ENCODE data around the gene TROAP.
A peak's percentile ranks its signal among the peaks of the same experiment; 100 is the strongest.

The TROAP gene

DNA sequence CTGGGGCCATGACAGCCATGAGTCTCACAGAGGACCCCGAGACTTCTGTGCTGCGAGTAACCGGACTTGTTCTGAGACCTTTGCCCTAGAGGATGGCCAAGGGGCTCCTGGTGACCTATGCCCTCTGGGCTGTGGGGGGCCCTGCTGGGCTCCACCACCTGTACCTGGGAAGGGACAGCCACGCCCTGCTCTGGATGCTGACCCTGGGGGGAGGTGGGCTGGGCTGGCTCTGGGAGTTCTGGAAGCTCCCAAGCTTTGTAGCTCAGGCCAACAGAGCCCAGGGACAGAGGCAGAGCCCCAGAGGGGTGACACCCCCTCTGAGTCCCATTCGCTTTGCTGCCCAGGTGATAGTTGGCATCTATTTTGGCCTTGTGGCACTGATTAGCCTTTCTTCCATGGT is 25.7 kb downstream of the TROAP start:
- peak overlapping the region in 1 of 2 donors; percentile 52 for H3K4me3 ChIP-seq (ENCODE audit: low read depth in 1 of 2, low read length in 2 of 2)
- no peaks in the 10 kb centered on the region for H3K36me3 ChIP-seq (ENCODE audit: control insufficient read depth in 1 of 2, insufficient read depth in 2 of 2, low read length in 2 of 2)
- no peaks in the 10 kb centered on the region for H3K9me3 ChIP-seq (ENCODE audit: control insufficient read depth in 1 of 2, low read length in 2 of 2)
- H3K27ac ChIP-seq (ENCODE audit: low read length): no peak overlapping the region
- peaks cover 53% of the 10 kb centered on the region for H3K27me3 ChIP-seq (ENCODE audit: low read depth, low read length)
- H3K4me1 ChIP-seq (ENCODE audit: control insufficient read depth in 1 of 2, insufficient read depth in 2 of 2, low read length in 2 of 2): peaks cover 13 to 35% of the 10 kb centered on the region in 2 donors

GRCh38 chr12:49349266-49349665 is 26.2 kb downstream of the TROAP start:
- no peaks in the 10 kb centered on the region for H3K9me3 ChIP-seq (ENCODE audit: control insufficient read depth in 1 of 2, low read length in 2 of 2)
- no peaks in the 10 kb centered on the region for H3K36me3 ChIP-seq (ENCODE audit: control insufficient read depth in 1 of 2, insufficient read depth in 2 of 2, low read length in 2 of 2)
- H3K4me3 ChIP-seq (ENCODE audit: low read depth in 1 of 2, low read length in 2 of 2): peak overlapping the region in 1 of 2 donors; percentile 31
- H3K27ac ChIP-seq (ENCODE audit: low read length): no peak overlapping the region
- peaks cover 51% of the 10 kb centered on the region for H3K27me3 ChIP-seq (ENCODE audit: low read depth, low read length)
- H3K4me1 ChIP-seq (ENCODE audit: control insufficient read depth in 1 of 2, insufficient read depth in 2 of 2, low read length in 2 of 2): peaks cover 11 to 34% of the 10 kb centered on the region in 2 donors

DNA sequence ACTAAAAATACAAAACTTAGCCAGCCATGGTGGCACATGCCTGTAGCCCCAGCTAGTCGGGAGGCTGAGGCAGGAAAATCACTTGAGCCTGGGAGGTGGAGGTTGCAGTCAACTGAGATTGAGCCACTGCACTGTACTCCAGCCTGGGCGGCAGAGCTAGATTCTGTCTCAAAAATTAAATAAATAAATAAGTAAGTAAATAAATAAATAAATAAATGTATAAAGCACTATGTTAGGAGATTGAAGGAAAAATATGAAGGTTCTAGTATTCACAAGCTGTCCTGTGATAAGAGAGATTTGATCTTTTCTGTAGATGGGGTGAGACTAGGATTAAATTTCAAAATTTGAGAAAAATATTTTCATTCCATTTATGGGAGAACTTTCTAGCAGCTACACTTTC is 29.3 kb downstream of the TROAP start:
- H3K27ac ChIP-seq (ENCODE audit: low read length): no peak overlapping the region
- H3K9me3 ChIP-seq (ENCODE audit: control insufficient read depth in 1 of 2, low read length in 2 of 2): no peaks in the 10 kb centered on the region
- no peak overlapping the region for H3K4me3 ChIP-seq (ENCODE audit: low read depth in 1 of 2, low read length in 2 of 2)
- no peaks in the 10 kb centered on the region for H3K36me3 ChIP-seq (ENCODE audit: control insufficient read depth in 1 of 2, insufficient read depth in 2 of 2, low read length in 2 of 2)
- H3K4me1 ChIP-seq (ENCODE audit: control insufficient read depth in 1 of 2, insufficient read depth in 2 of 2, low read length in 2 of 2): peaks cover 2 to 9% of the 10 kb centered on the region in 2 donors
- H3K27me3 ChIP-seq (ENCODE audit: low read depth, low read length): peaks cover 25% of the 10 kb centered on the region

GRCh38 chr12:49355913-49356312 is 32.9 kb downstream of the TROAP start:
- H3K9me3 ChIP-seq (ENCODE audit: control insufficient read depth in 1 of 2, low read length in 2 of 2): no peaks in the 10 kb centered on the region
- no peak overlapping the region for H3K4me3 ChIP-seq (ENCODE audit: low read depth in 1 of 2, low read length in 2 of 2)
- H3K4me1 ChIP-seq (ENCODE audit: control insufficient read depth in 1 of 2, insufficient read depth in 2 of 2, low read length in 2 of 2): no peaks in the 10 kb centered on the region
- no peak overlapping the region for H3K27ac ChIP-seq (ENCODE audit: low read length)
- no peaks in the 10 kb centered on the region for H3K36me3 ChIP-seq (ENCODE audit: control insufficient read depth in 1 of 2, insufficient read depth in 2 of 2, low read length in 2 of 2)
- H3K27me3 ChIP-seq (ENCODE audit: low read depth, low read length): no peaks in the 10 kb centered on the region

DNA sequence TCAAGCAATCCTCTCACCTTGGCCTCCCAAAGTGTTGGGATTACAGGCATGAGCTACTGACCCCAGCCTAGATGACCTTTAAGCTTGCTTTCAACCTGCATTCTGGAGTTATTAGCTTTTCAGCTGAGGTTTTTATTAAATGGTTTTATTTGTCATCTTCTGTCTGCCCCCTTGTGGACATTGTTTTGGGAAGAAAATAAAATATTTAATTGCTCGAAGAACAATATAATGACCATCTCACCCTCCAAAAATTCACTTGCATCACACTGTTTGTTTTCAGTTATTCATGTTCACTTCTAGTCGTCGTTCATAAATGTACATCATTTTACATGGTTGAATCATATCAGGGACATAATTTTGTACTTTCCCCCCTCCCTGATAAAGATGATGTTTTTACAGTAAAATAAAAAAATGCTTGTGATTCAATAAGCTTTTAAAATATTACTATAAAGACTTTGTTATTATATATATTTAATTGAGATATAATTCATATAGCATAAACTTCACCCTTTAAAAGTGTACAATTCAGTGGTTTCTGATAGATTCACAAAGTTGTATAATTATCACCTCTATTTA is 34.1 kb downstream of the TROAP start:
- no peaks in the 10 kb centered on the region for H3K27me3 ChIP-seq (ENCODE audit: low read depth, low read length)
- no peaks in the 10 kb centered on the region for H3K9me3 ChIP-seq (ENCODE audit: control insufficient read depth in 1 of 2, low read length in 2 of 2)
- H3K4me1 ChIP-seq (ENCODE audit: control insufficient read depth in 1 of 2, insufficient read depth in 2 of 2, low read length in 2 of 2): no peaks in the 10 kb centered on the region
- no peak overlapping the region for H3K4me3 ChIP-seq (ENCODE audit: low read depth in 1 of 2, low read length in 2 of 2)
- H3K36me3 ChIP-seq (ENCODE audit: control insufficient read depth in 1 of 2, insufficient read depth in 2 of 2, low read length in 2 of 2): no peaks in the 10 kb centered on the region
- no peak overlapping the region for H3K27ac ChIP-seq (ENCODE audit: low read length)

DNA sequence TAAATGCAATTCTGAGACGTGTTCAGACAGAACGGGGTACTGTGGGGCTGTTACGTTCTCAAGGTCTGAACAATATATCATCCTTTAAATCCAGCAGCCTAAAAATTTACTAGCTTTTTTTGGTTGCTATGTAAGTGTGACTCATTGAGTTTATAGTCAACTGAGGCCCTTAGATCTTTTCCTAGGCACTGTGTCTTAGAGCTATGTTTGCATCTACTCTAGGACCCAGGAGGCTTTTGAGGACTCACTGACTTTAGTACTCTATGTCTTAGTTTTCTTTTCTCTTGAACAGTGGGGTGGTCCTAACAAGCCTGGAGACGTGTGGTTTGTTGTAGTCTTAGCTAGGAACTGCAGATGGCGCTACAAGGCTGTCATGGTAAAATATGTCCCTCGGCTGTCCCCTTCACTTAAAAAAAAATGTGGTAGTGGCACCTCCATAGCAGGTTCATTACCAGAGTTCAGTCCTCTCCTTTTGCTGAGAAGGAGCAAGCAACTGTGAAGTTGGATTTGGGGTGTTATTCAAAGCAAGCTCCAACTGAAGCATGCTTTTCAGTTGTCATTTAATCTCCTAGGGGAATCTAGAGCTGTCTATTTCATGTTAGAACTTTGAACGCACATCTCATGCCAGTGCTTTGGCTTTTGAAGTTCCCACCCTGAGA is 35.6 kb downstream of the TROAP start:
- H3K4me1 ChIP-seq (ENCODE audit: control insufficient read depth in 1 of 2, insufficient read depth in 2 of 2, low read length in 2 of 2): no peaks in the 10 kb centered on the region
- no peak overlapping the region for H3K4me3 ChIP-seq (ENCODE audit: low read depth in 1 of 2, low read length in 2 of 2)
- no peaks in the 10 kb centered on the region for H3K27me3 ChIP-seq (ENCODE audit: low read depth, low read length)
- no peak overlapping the region for H3K27ac ChIP-seq (ENCODE audit: low read length)
- no peaks in the 10 kb centered on the region for H3K9me3 ChIP-seq (ENCODE audit: control insufficient read depth in 1 of 2, low read length in 2 of 2)
- H3K36me3 ChIP-seq (ENCODE audit: control insufficient read depth in 1 of 2, insufficient read depth in 2 of 2, low read length in 2 of 2): no peaks in the 10 kb centered on the region

DNA sequence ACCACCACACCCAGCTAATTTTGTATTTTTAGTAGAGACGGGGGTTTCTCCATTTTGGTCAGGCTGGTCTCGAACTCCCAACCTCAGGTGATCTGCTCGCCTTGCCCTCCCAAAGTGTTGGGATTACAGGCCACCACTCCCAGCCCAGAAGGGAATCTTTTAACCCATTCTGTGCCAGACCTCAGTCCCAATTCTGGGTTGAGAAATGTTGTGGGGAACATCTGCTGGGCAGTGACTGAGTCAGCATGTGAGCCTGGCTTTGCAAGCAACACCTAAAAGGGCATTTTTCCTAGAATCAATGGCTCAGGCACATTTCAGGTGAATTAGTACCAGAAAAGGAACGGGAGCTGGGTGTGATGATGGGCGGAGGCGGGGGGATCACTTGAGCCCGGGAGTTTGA is 36.6 kb downstream of the TROAP start:
- H3K27ac ChIP-seq (ENCODE audit: low read length): no peak overlapping the region
- no peaks in the 10 kb centered on the region for H3K4me1 ChIP-seq (ENCODE audit: control insufficient read depth in 1 of 2, insufficient read depth in 2 of 2, low read length in 2 of 2)
- H3K36me3 ChIP-seq (ENCODE audit: control insufficient read depth in 1 of 2, insufficient read depth in 2 of 2, low read length in 2 of 2): no peaks in the 10 kb centered on the region
- H3K9me3 ChIP-seq (ENCODE audit: control insufficient read depth in 1 of 2, low read length in 2 of 2): no peaks in the 10 kb centered on the region
- no peak overlapping the region for H3K4me3 ChIP-seq (ENCODE audit: low read depth in 1 of 2, low read length in 2 of 2)
- no peaks in the 10 kb centered on the region for H3K27me3 ChIP-seq (ENCODE audit: low read depth, low read length)

DNA sequence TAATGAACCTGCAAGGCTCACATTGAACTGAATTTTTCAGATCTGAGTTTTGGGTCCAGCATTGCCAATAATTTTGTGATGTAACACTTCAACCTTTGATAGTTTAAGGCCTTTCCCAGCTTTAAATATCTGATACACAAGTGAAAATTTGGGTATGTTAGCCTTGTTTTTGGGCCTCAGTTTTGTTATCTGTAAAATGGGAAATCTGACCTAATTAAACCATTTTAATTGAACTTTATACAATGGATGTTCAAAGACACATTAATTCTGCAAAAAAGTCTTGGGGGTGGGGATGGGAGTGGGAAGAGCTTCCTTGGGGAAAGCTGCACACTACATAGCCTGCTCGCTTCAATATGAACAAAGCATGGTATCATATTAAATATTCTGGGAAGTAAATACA is 39.0 kb downstream of the TROAP start:
- Histone ChIP-seq H3K36me3 (ENCODE audit: control insufficient read depth in 1 of 2, insufficient read depth in 2 of 2, low read length in 2 of 2) (peaks cover 0 to 4% of the 10 kb centered on the region in 2 donors), H3K4me3 (ENCODE audit: low read depth in 1 of 2, low read length in 2 of 2) (no peak overlapping the region), H3K27ac (ENCODE audit: low read length) (no peak overlapping the region), H3K4me1 (ENCODE audit: control insufficient read depth in 1 of 2, insufficient read depth in 2 of 2, low read length in 2 of 2) (no peaks in the 10 kb centered on the region), H3K9me3 (ENCODE audit: control insufficient read depth in 1 of 2, low read length in 2 of 2) (no peaks in the 10 kb centered on the region), H3K27me3 (ENCODE audit: low read depth, low read length) (no peaks in the 10 kb centered on the region)

DNA sequence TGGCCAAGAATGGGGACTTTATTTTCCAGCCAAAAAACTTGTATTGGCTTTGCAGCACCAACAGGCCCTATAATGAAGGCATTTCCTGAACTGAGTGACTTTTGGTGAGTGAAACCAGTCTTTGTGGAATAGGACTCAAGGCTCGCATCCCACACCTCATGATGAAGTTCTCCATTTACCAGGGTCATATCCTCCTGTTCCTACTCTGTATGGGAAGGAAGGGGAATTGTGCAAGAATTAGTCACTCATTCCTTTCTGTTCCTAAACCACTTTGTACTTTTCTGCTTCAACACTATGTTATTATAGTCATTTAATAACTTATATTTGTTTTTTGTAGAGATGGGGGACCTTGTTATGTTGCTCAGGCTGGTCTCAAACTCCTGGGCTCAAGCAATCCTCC is 41.9 kb downstream of the TROAP start:
- Histone ChIP-seq H3K4me3 (ENCODE audit: low read depth in 1 of 2, low read length in 2 of 2) (no peak overlapping the region), H3K36me3 (ENCODE audit: control insufficient read depth in 1 of 2, insufficient read depth in 2 of 2, low read length in 2 of 2) (peaks cover 0 to 4% of the 10 kb centered on the region in 2 donors), H3K27ac (ENCODE audit: low read length) (no peak overlapping the region), H3K9me3 (ENCODE audit: control insufficient read depth in 1 of 2, low read length in 2 of 2) (no peaks in the 10 kb centered on the region), H3K27me3 (ENCODE audit: low read depth, low read length) (no peaks in the 10 kb centered on the region), H3K4me1 (ENCODE audit: control insufficient read depth in 1 of 2, insufficient read depth in 2 of 2, low read length in 2 of 2) (peaks cover 4 to 6% of the 10 kb centered on the region in 2 donors)

DNA sequence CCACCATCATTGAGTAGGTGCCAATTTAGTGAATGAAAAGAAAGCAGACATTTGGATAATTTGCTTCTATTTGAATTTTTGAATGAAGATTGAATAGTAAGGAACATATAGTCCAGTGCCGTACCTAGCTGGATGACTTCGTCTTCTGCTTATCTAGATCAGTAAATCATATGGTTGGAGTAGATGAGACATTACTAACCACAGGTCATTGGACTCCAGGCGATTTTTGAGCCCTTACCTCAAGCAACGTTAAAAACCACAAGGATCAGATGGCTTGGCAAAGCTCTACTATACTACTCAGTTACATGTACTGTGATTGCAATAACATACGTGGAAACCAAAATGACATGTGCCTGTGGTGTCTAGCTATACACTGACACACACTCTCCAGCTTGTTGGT is 42.5 kb downstream of the TROAP start:
- Histone ChIP-seq H3K4me3 (ENCODE audit: low read depth in 1 of 2, low read length in 2 of 2) (no peak overlapping the region), H3K36me3 (ENCODE audit: control insufficient read depth in 1 of 2, insufficient read depth in 2 of 2, low read length in 2 of 2) (peaks cover 0 to 4% of the 10 kb centered on the region in 2 donors), H3K27me3 (ENCODE audit: low read depth, low read length) (no peaks in the 10 kb centered on the region), H3K27ac (ENCODE audit: low read length) (no peak overlapping the region), H3K4me1 (ENCODE audit: control insufficient read depth in 1 of 2, insufficient read depth in 2 of 2, low read length in 2 of 2) (peaks cover 4 to 6% of the 10 kb centered on the region in 2 donors), H3K9me3 (ENCODE audit: control insufficient read depth in 1 of 2, low read length in 2 of 2) (no peaks in the 10 kb centered on the region)

DNA sequence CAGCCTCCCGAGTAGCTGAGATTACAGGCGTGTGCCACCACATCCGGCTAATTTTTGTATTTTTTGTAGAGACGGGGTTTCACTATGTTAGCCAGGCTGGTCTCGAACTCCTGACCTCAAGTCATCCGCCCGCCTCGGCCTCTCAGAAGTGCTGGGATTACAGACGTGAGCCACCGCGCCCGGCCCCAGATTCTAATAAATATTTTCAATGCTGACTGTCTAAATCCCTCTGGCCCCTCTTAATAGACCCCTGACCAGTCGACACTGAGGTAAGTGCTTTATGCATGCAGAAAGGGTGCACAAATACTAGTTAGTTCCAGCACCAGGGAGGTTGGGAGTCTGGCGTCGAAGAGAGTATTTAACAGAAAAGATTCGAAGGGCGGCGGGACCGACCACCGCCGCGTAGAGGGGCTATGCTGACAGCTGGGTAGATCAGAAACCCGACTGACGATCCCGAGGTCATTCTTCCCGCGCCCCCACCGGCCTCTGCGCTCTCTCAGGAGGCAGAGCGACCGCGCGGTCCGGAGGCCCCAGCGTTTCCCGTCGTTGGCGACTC is 43.1 kb downstream of the TROAP start:
- H3K27me3 ChIP-seq (ENCODE audit: low read depth, low read length): no peaks in the 10 kb centered on the region
- peak overlapping the region; percentile 73 to 86 for H3K4me3 ChIP-seq (ENCODE audit: low read depth in 1 of 2, low read length in 2 of 2)
- H3K4me1 ChIP-seq (ENCODE audit: control insufficient read depth in 1 of 2, insufficient read depth in 2 of 2, low read length in 2 of 2): peaks cover 4 to 6% of the 10 kb centered on the region in 2 donors
- peak overlapping the region; percentile 86 for H3K27ac ChIP-seq (ENCODE audit: low read length)
- no peaks in the 10 kb centered on the region for H3K9me3 ChIP-seq (ENCODE audit: control insufficient read depth in 1 of 2, low read length in 2 of 2)
- peaks cover 0 to 4% of the 10 kb centered on the region in 2 donors for H3K36me3 ChIP-seq (ENCODE audit: control insufficient read depth in 1 of 2, insufficient read depth in 2 of 2, low read length in 2 of 2)
